NCI-H1436 (cell line): ENCODE data around the gene PPP2R5D.
A peak's percentile ranks its signal among the peaks of the same experiment; 100 is the strongest.

ENCODE experiments used
- DNase-seq: peaks from one replicate; lab custom pipeline; 2025; lab: John Stamatoyannopoulos, UW

Gene PPP2R5D

GRCh38 chr6:42963855-42964605 lies 20.3 kb upstream of the PPP2R5D start:
- no peak for DNase-seq

- DNase-seq = no peak
Measured at GRCh38 chr6:42966571-42966970, 17.8 kb upstream of the PPP2R5D start.

- no peak for DNase-seq
Measured at GRCh38 chr6:42967228-42967627, 17.1 kb upstream of the PPP2R5D start.

- no peak for DNase-seq
Measured at GRCh38 chr6:42968126-42968701, 16.2 kb upstream of the PPP2R5D start.

GRCh38 chr6:42968783-42969182 lies 15.6 kb upstream of the PPP2R5D start:
- no peak for DNase-seq

GRCh38 chr6:42969431-42969830 lies 14.9 kb upstream of the PPP2R5D start:
- DNase-seq = no peak

- DNase-seq = no peak
Measured at GRCh38 chr6:42969934-42970333, 14.4 kb upstream of the PPP2R5D start.

GRCh38 chr6:42970871-42971612 lies 13.3 kb upstream of the PPP2R5D start:
- no peak for DNase-seq

- DNase-seq = no peak
Measured at GRCh38 chr6:42971746-42972327, 12.5 kb upstream of the PPP2R5D start.

GRCh38 chr6:42973926-42974325 lies 10.4 kb upstream of the PPP2R5D start:
- DNase-seq = no peak

- peak; percentile 14 for DNase-seq
Measured at GRCh38 chr6:42974919-42975505, 9.4 kb upstream of the PPP2R5D start.

- DNase-seq = no peak
Measured at GRCh38 chr6:42978487-42978838, 5.9 kb upstream of the PPP2R5D start.

GRCh38 chr6:42978839-42979522 lies 5.4 kb upstream of the PPP2R5D start, which contains the start of gene PEX6:
Gene PEX6 (minus strand): TSS chr6:42979181. CDS start chr6:42979150, 31 bp downstream.
- peak; percentile 86 for DNase-seq

- no peak for DNase-seq
Measured at GRCh38 chr6:42979523-42980177, 4.7 kb upstream of the PPP2R5D start.

- no peak for DNase-seq
Measured at GRCh38 chr6:42981836-42982235, 2.5 kb upstream of the PPP2R5D start.

GRCh38 chr6:42984924-42985475 lies 630 bp downstream of the PPP2R5D start:
- DNase-seq = no peak

- no peak for DNase-seq
Measured at GRCh38 chr6:42987533-42988451, 3.4 kb downstream of the PPP2R5D start.

GRCh38 chr6:42988486-42989020 lies 4.2 kb downstream of the PPP2R5D start:
- no peak for DNase-seq

- no peak for DNase-seq
Measured at GRCh38 chr6:42989923-42990322, 5.6 kb downstream of the PPP2R5D start.

- DNase-seq = no peak
Measured at GRCh38 chr6:42993445-42993844, 9.1 kb downstream of the PPP2R5D start.
